AG09309 (cell line): ENCODE measurements around the gene RPS6KA2.

Experiments
- DNase-seq: peaks from one replicate; pipeline ENCODE4 v3.0.0-alpha.2; 2010; ENCODE audit warnings: low read depth
- H3K4me3 ChIP-seq: 2 replicates; pipeline ENCODE4 v1.5.1; 2011; ENCODE audit warnings: mild to moderate bottlenecking, low read depth, low read length, moderate library complexity; ENCODE audit not compliant: control insufficient read depth
- TF ChIP-seq, protein P1 (sequence below): IDR thresholded peaks from 2 replicates; pipeline ENCODE4 v1.5.1; 2011; ENCODE audit warnings: mild to moderate bottlenecking, low read depth, low read length, inconsistent platforms; ENCODE audit not compliant: insufficient read depth, control insufficient read depth; ENCODE audit errors: missing control alignments

Gene RPS6KA2

DNA sequence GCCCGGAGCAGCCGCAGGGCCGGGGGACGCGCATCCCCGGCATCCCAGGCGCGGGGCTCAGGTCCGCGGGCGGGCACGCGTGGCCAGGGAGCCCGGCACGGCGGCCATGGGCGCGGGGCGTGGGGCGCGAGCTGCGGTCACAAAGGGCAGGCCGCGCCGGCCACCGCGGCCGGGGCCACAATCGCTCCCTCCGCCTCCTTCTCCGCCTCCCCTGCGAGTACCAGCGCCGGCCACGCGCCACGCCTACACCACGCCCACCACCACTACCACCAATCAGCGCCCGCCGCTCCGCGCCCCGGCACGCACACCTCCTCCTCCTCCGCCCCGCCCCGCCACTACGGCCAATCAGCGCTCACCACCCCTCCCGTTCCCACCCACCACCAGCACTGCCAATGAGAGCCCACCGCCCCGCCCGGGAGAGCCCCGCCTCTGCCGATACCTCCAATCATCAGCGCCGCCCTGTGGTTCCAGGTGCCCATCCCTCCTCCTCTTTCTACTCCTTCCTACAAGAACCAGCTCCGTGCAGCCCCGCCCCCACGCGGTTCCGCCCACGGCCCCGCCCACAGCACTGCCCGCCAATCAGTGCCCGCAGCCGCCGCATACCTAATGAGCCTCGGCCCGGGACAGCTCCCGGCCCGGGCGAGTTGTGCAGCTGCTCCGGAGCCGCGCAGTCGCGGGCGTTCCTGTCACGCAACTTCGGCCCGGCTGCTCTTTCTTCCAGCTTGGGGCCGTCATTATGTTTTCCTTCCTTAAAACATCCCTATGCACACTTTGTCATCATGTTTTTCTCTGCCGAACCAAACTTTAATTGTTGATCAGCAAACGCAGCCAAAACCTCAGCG, at the start of gene RPS6KA2:
RPS6KA2 (minus strand) TSS at position 219 of the 842 bp plus-strand sequence. CDS start 232 bp downstream, outside the sequence.
- peak within 1 kb of the TSS; percentile 98 for H3K4me3 ChIP-seq
- TF ChIP-seq, protein P1, sequence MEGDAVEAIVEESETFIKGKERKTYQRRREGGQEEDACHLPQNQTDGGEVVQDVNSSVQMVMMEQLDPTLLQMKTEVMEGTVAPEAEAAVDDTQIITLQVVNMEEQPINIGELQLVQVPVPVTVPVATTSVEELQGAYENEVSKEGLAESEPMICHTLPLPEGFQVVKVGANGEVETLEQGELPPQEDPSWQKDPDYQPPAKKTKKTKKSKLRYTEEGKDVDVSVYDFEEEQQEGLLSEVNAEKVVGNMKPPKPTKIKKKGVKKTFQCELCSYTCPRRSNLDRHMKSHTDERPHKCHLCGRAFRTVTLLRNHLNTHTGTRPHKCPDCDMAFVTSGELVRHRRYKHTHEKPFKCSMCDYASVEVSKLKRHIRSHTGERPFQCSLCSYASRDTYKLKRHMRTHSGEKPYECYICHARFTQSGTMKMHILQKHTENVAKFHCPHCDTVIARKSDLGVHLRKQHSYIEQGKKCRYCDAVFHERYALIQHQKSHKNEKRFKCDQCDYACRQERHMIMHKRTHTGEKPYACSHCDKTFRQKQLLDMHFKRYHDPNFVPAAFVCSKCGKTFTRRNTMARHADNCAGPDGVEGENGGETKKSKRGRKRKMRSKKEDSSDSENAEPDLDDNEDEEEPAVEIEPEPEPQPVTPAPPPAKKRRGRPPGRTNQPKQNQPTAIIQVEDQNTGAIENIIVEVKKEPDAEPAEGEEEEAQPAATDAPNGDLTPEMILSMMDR = peak; percentile 6
- DNase-seq = peak; percentile 99

DNA sequence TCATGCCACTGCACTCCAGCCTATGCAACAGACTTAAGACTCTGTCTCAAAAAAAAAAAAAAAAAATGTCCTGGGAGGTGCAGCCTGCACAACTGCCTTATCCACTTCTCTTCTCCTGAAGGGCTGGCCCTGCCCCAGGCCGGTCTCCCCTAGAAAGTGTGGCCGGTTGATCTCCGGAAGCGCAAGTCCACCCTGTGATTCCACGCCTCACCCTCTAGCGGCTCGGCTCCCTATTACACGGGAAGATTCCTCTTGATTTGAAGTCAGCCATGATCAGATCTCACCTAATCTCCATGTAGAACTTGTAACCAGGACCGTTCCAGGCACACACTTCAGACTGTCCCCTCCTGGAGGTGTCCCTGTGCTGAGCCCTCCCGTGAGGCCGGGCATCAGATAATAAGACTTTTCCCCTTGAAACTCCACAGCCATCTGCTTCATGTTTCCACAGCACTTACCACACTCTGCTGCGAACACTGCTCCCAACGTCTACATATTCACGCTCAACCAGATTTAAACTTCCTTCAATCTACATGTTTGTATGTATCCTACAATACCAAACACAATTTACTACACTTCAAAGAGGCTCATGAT, 49.3 kb upstream of the RPS6KA2 start:
- no peak for DNase-seq
- no peak overlapping the region for H3K4me3 ChIP-seq
- TF ChIP-seq, protein P1 = no peak

DNA sequence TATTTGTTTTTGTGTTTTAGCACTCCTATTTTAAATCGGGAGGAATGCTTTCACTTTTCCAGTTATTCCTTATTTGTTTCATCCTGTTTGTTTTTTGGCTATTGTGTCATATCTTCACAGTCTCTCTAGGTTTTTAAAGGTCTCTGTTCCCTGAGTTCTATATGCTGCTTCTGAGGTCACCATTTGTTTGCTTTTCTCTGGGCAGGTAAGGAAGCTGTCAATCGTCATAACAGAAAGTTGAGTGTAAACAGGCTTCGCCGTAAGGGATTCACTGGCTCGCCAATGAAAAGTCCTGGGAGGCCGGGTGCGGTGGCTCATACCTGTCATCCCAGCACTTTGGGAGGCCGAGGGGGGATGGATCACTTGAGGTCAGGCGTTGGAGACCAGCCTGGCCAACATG, 48.7 kb upstream of the RPS6KA2 start:
- H3K4me3 ChIP-seq = no peak overlapping the region
- TF ChIP-seq, protein P1 = no peak
- no peak for DNase-seq

DNA sequence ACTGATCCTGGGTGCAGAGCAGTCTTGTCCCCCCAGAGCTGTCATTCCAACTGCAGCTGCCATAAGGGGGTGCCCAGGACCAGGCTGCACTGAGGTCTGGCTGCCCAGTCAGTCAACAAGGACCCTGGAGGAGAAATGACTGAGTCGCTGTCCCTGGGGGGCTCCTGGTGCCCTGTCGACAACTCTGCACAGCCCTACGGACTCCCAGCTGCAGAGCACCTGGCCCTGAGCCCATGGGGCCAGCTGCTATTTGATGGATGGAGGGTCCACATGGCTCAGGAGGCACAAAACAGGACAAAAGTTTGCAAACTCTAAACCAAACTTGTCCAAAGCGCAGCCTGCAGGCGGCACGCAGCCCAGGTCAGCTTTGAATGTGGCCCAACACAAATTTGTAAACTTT, 46.3 kb upstream of the RPS6KA2 start:
- DNase-seq = no peak

DNA sequence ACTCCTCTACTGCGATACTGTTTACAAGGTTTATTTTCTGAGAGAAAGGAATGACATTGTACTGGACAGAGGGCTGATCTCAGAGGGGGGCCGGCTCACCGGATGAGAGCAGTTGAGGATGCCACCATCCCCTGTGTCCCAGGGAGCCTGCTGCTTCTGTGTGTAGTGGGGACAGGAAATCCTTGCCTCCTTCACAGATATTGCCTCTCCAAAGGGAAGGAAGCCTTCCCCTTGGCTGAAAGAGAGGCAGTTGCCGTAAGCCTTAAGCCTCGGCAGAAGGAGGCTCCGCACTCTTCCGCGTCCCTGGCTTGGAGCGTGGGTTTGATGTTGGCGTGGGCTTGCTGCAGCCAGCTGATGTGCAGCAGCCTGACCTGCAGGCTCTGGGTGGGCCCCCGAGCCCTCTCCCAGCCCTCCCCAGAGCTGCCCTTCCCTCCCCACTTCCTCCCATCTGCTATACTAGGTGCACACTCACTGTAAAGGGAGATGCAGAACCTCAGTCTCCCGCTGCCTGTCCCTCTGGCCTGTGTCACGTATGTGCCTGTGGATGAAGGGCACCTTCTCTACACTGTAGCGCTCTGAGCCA, 45.7 kb upstream of the RPS6KA2 start:
- TF ChIP-seq, protein P1 = no peak
- no peak for DNase-seq
- no peak overlapping the region for H3K4me3 ChIP-seq

More for the DNA sequence above, 46.3 kb upstream of the RPS6KA2 start:
- TF ChIP-seq, protein P1 = no peak
- H3K4me3 ChIP-seq = no peak overlapping the region

DNA sequence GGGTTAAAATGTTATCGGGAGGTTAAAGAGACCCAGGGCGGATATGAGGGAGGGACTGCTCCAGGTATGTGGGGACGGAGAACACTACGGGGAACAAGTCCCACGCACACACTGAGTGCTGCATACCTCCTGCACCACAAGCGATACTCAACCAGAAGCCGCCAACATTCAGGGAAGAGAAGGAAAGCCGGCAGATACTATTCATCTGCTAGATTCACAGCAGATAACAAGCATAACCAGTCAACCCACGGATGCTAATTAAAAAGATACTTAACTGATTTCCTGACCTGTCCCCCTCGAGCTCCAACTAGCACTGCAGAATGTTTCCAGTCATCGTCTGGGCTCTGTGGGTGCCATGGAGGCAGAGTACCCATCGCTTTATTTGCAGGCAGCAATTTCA, 45.1 kb upstream of the RPS6KA2 start:
- no peak for DNase-seq
- TF ChIP-seq, protein P1 = no peak
- H3K4me3 ChIP-seq = no peak overlapping the region
